HUES6 (cell line): ENCODE results near the gene GCLC.
A peak's percentile ranks its signal among the peaks of the same experiment; 100 is the strongest.

Source experiments
- H3K27ac ChIP-seq: 2 replicates; pipeline ENCODE4 v1.7.0; 2013; ENCODE audit warnings: low read depth, mild to moderate bottlenecking, low read length, inconsistent platforms
- H3K27me3 ChIP-seq: 2 replicates; pipeline ENCODE4 v1.6.1; 2013; ENCODE audit warnings: low read length; ENCODE audit not compliant: control insufficient read depth, insufficient read depth
- H3K36me3 ChIP-seq: 2 replicates; pipeline ENCODE4 v1.6.1; 2013; ENCODE audit warnings: low read length; ENCODE audit not compliant: control insufficient read depth, insufficient read depth
- H3K4me1 ChIP-seq: 2 replicates; pipeline ENCODE4 v1.6.1; 2013; ENCODE audit warnings: low read length; ENCODE audit not compliant: control insufficient read depth, insufficient read depth
- H3K4me3 ChIP-seq: 2 replicates; pipeline ENCODE4 v1.5.1; 2013; ENCODE audit warnings: low read depth, low read length
- H3K9ac ChIP-seq: one replicate; pipeline ENCODE4 v1.6.1; 2013; ENCODE audit warnings: mild to moderate bottlenecking, low read length
- H3K9me3 ChIP-seq: 2 replicates; pipeline ENCODE4 v1.6.1; 2013; ENCODE audit warnings: low read depth, low read length; ENCODE audit not compliant: control insufficient read depth, insufficient read depth

The GCLC gene

GRCh38 chr6:53539561-53539960 lies 5.3 kb downstream of the GCLC start:
- peaks cover 28% of the 10 kb centered on the region for H3K4me1 ChIP-seq
- no peaks in the 10 kb centered on the region for H3K36me3 ChIP-seq
- no peaks in the 10 kb centered on the region for H3K9me3 ChIP-seq
- H3K27me3 ChIP-seq = no peaks in the 10 kb centered on the region
- no peak overlapping the region for H3K4me3 ChIP-seq
- H3K27ac ChIP-seq = no peak overlapping the region
- no peak overlapping the region for H3K9ac ChIP-seq

GRCh38 chr6:53536561-53536960 lies 8.3 kb downstream of the GCLC start:
- no peaks in the 10 kb centered on the region for H3K9me3 ChIP-seq
- H3K36me3 ChIP-seq = no peaks in the 10 kb centered on the region
- no peak overlapping the region for H3K4me3 ChIP-seq
- peaks cover 29% of the 10 kb centered on the region for H3K4me1 ChIP-seq
- H3K27me3 ChIP-seq = no peaks in the 10 kb centered on the region
- H3K27ac ChIP-seq = 0 out of 2 replicates have a peak overlapping the region, but pooled peaks have one; percentile 15
- H3K9ac ChIP-seq = no peak overlapping the region

- H3K27me3 ChIP-seq = no peaks in the 10 kb centered on the region
- 0 out of 2 replicates have a peak overlapping the region, but pooled peaks have one; percentile 47 for H3K27ac ChIP-seq
- no peak overlapping the region for H3K9ac ChIP-seq
- H3K9me3 ChIP-seq = no peaks in the 10 kb centered on the region
- H3K4me3 ChIP-seq = no peak overlapping the region
- no peaks in the 10 kb centered on the region for H3K36me3 ChIP-seq
- H3K4me1 ChIP-seq = peaks cover 50% of the 10 kb centered on the region
These were observed 12.0 kb downstream of the GCLC start for GRCh38 chr6:53532942-53533341.

- peak overlapping the region; percentile 47; the same call in 1 of the 2 replicates for H3K27ac ChIP-seq
- H3K27me3 ChIP-seq = no peaks in the 10 kb centered on the region
- H3K9me3 ChIP-seq = no peaks in the 10 kb centered on the region
- H3K4me3 ChIP-seq = no peak overlapping the region; the same call in 1 of the 2 replicates
- no peaks in the 10 kb centered on the region for H3K36me3 ChIP-seq
- H3K4me1 ChIP-seq = peaks cover 56% of the 10 kb centered on the region
- no peak overlapping the region for H3K9ac ChIP-seq
These were observed 12.7 kb downstream of the GCLC start for GRCh38 chr6:53532061-53532797.

- Histone ChIP-seq H3K9me3 (no peaks in the 10 kb centered on the region), H3K36me3 (no peaks in the 10 kb centered on the region), H3K4me1 (peaks cover 62% of the 10 kb centered on the region), H3K4me3 (no peak overlapping the region), H3K9ac (peak overlapping the region; percentile 5), H3K27me3 (no peaks in the 10 kb centered on the region), H3K27ac (peak overlapping the region; percentile 16; the same call in 1 of the 2 replicates)
These were observed 14.0 kb downstream of the GCLC start for GRCh38 chr6:53530780-53531386.

- peaks cover 64% of the 10 kb centered on the region for H3K4me1 ChIP-seq
- no peaks in the 10 kb centered on the region for H3K9me3 ChIP-seq
- peak overlapping the region; percentile 63 for H3K27ac ChIP-seq
- H3K36me3 ChIP-seq = no peaks in the 10 kb centered on the region
- H3K4me3 ChIP-seq = peak overlapping the region; percentile 17; the same call in 1 of the 2 replicates
- peak overlapping the region; percentile 36 for H3K9ac ChIP-seq
- H3K27me3 ChIP-seq = no peaks in the 10 kb centered on the region
These were observed 14.6 kb downstream of the GCLC start for GRCh38 chr6:53530346-53530745.

GRCh38 chr6:53529324-53530036 lies 15.4 kb downstream of the GCLC start:
- no peaks in the 10 kb centered on the region for H3K27me3 ChIP-seq
- peak overlapping the region; percentile 36 for H3K9ac ChIP-seq
- H3K4me3 ChIP-seq = no peak overlapping the region
- H3K36me3 ChIP-seq = no peaks in the 10 kb centered on the region
- H3K27ac ChIP-seq = peak overlapping the region; percentile 63
- peaks cover 73% of the 10 kb centered on the region for H3K4me1 ChIP-seq
- H3K9me3 ChIP-seq = no peaks in the 10 kb centered on the region

- Histone ChIP-seq H3K27me3 (no peaks in the 10 kb centered on the region), H3K4me3 (no peak overlapping the region), H3K4me1 (peaks cover 76% of the 10 kb centered on the region), H3K27ac (no peak overlapping the region), H3K36me3 (no peaks in the 10 kb centered on the region), H3K9ac (no peak overlapping the region), H3K9me3 (no peaks in the 10 kb centered on the region)
These were observed 16.8 kb downstream of the GCLC start for GRCh38 chr6:53528107-53528506.

- Histone ChIP-seq H3K36me3 (no peaks in the 10 kb centered on the region), H3K9me3 (no peaks in the 10 kb centered on the region), H3K27me3 (no peaks in the 10 kb centered on the region), H3K27ac (0 out of 2 replicates have a peak overlapping the region, but pooled peaks have one; percentile 1), H3K4me1 (peaks cover 68% of the 10 kb centered on the region), H3K4me3 (no peak overlapping the region), H3K9ac (no peak overlapping the region)
These were observed 17.6 kb downstream of the GCLC start for GRCh38 chr6:53527249-53527765.

- H3K9me3 ChIP-seq = no peaks in the 10 kb centered on the region
These were observed 18.9 kb downstream of the GCLC start for GRCh38 chr6:53526000-53526399.

More at GRCh38 chr6:53526000-53526399, 18.9 kb downstream of the GCLC start:
- Histone ChIP-seq H3K9ac (no peak overlapping the region), H3K27ac (no peak overlapping the region), H3K27me3 (no peaks in the 10 kb centered on the region), H3K36me3 (0 out of 2 replicates have a peak, but pooled peaks cover under 1% of the 10 kb centered on the region), H3K4me1 (peaks cover 55% of the 10 kb centered on the region), H3K4me3 (no peak overlapping the region)
